HG02623 (cell line): Measurements from ENCODE around the gene PPCDC.
A peak's percentile ranks its signal among the peaks of the same experiment; 100 is the strongest.

Source experiments
- ATAC-seq: cut with Tn5 transposase; IDR thresholded peaks from one replicate; pipeline ENCODE4 v1.9.1; 2021; ENCODE audit warnings: moderate library complexity; ENCODE audit not compliant: unreplicated experiment

Gene PPCDC

GRCh38 chr15:75023181-75023871, at the start of gene PPCDC:
Gene PPCDC (plus strand): TSS chr15:75023590. CDS start chr15:75028319, 4,729 bp downstream.
- ATAC-seq = peak; percentile 97

- no peak for ATAC-seq
Measured at GRCh38 chr15:74976159-74976558, 47.2 kb upstream of the PPCDC start.

GRCh38 chr15:74977599-74977998, 45.8 kb upstream of the PPCDC start:
- ATAC-seq = no peak

GRCh38 chr15:74978077-74978476, 45.3 kb upstream of the PPCDC start:
- no peak for ATAC-seq

GRCh38 chr15:74978503-74978902, 44.9 kb upstream of the PPCDC start:
- ATAC-seq = no peak

GRCh38 chr15:74982183-74982582, 41.2 kb upstream of the PPCDC start:
- no peak for ATAC-seq

- no peak for ATAC-seq
Measured at GRCh38 chr15:74983725-74984231, 39.6 kb upstream of the PPCDC start.

GRCh38 chr15:74988007-74988800, 35.2 kb upstream of the PPCDC start:
- no peak for ATAC-seq

GRCh38 chr15:74989527-74989926, 33.9 kb upstream of the PPCDC start:
- ATAC-seq = no peak

GRCh38 chr15:74992619-74993018, 30.8 kb upstream of the PPCDC start:
- no peak for ATAC-seq

- ATAC-seq = no peak
Measured at GRCh38 chr15:74994236-74994635, 29.2 kb upstream of the PPCDC start.

- no peak for ATAC-seq
Measured at GRCh38 chr15:74994685-74995084, 28.7 kb upstream of the PPCDC start.

- no peak for ATAC-seq
Measured at GRCh38 chr15:74995182-74995778, 28.1 kb upstream of the PPCDC start, which contains the start of gene SCAMP5. Gene SCAMP5 (plus strand): TSS chr15:74995563. CDS start chr15:75011840, 16,277 bp downstream.

GRCh38 chr15:74995779-74996765, 27.3 kb upstream of the PPCDC start:
- no peak for ATAC-seq

- no peak for ATAC-seq
Measured at GRCh38 chr15:74997141-74997540, 26.2 kb upstream of the PPCDC start.

- ATAC-seq = no peak
Measured at GRCh38 chr15:74997543-74997942, 25.8 kb upstream of the PPCDC start.

- no peak for ATAC-seq
Measured at GRCh38 chr15:75001310-75001709, 22.1 kb upstream of the PPCDC start.

GRCh38 chr15:75002398-75002797, 21.0 kb upstream of the PPCDC start:
- ATAC-seq = no peak

GRCh38 chr15:75007216-75007615, 16.2 kb upstream of the PPCDC start:
- no peak for ATAC-seq

- ATAC-seq = no peak
Measured at GRCh38 chr15:75008221-75008625, 15.2 kb upstream of the PPCDC start.
